ENCODE measurements around the gene TNFSF9.

- TF ChIP-seq EZH2phosphoT487 (IDR thresholded peaks at IDR 0.05; ENCODE audit: insufficient read depth, low read depth) (no peak), EZH2 (IDR thresholded peaks at IDR 0.05; ENCODE audit: insufficient read depth, poor library complexity, severe bottlenecking) (no peak)
These were observed 1.6 kb downstream of the TNFSF9 start for GRCh38 chr19:6532244-6532999.

Measured in GM23248 (cell line).